C4-2B (cell line): ENCODE data around the gene TAS2R40.

ENCODE experiments used
- H3K27ac ChIP-seq: fragments of 450-650 bp; 2 replicates; pipeline ENCODE4 v1.5.1; 2017
- CTCF ChIP-seq: fragments of 450-650 bp; conservative IDR thresholded peaks from 2 replicates; pipeline ENCODE4 v1.5.1; 2017; ENCODE audit warnings: mild to moderate bottlenecking
- ZFX ChIP-seq: fragments of 450-650 bp; IDR thresholded peaks from 2 replicates; pipeline ENCODE4 v1.6.1; 2017

TAS2R40 gene

GRCh38 chr7:143242306-143242705 is 20.5 kb downstream of the TAS2R40 start:
- no peak overlapping the region for H3K27ac ChIP-seq
- no peak for TF ChIP-seq ZFX
- no peak for TF ChIP-seq CTCF

- no peak overlapping the region for H3K27ac ChIP-seq
- TF ChIP-seq ZFX (no peak), CTCF (no peak)
Measured at GRCh38 chr7:143243111-143243510, 21.3 kb downstream of the TAS2R40 start.

GRCh38 chr7:143243614-143244013 is 21.8 kb downstream of the TAS2R40 start:
- no peak for TF ChIP-seq CTCF
- no peak for TF ChIP-seq ZFX
- peak overlapping the region; percentile 55; the same call in 1 of the 2 replicates for H3K27ac ChIP-seq

GRCh38 chr7:143244321-143244720 is 22.5 kb downstream of the TAS2R40 start:
- TF ChIP-seq CTCF, result no peak
- no peak for TF ChIP-seq ZFX
- H3K27ac ChIP-seq, result no peak overlapping the region

- peak overlapping the region; percentile 30; the same call in 1 of the 2 replicates for H3K27ac ChIP-seq
Measured at GRCh38 chr7:143245123-143245522, 23.3 kb downstream of the TAS2R40 start.

GRCh38 chr7:143247372-143247771 is 25.5 kb downstream of the TAS2R40 start:
- no peak overlapping the region for H3K27ac ChIP-seq
- TF ChIP-seq CTCF (no peak), ZFX (no peak)

More at GRCh38 chr7:143245123-143245522, 23.3 kb downstream of the TAS2R40 start:
- no peak for TF ChIP-seq CTCF
- TF ChIP-seq ZFX, result no peak

- no peak overlapping the region for H3K27ac ChIP-seq
- TF ChIP-seq ZFX, result no peak
- TF ChIP-seq CTCF, result no peak
Measured at GRCh38 chr7:143248761-143249354, 27.0 kb downstream of the TAS2R40 start.
